A549 (cell line): ENCODE data around the gene CCL7. TPM values are rescaled to one million over a fixed set of nuclear protein-coding genes. Genes with fewer than 3 reads are reported as not detected.
A peak's percentile ranks its signal among the peaks of the same experiment; 100 is the strongest.
"Not testable (repeated sequence)": the region's sequence is repeated elsewhere in the genome, so short reads cannot be mapped to it uniquely, and the experiment has no call there.

Source experiments
- ATAC-seq, 2 experiments: fragments of 200-7000 bp in 1 of 2; fragments of >200 bp in 1 of 2; cut with Nextera tagmentation in 1 of 2; cut with Tn5 transposase in 1 of 2; 3 replicates each; pipeline versions ENCODE4 v1.8.0 to v1.9.1; 2018 to 2020; ENCODE audit warnings: mild to moderate bottlenecking in 1 of 2, moderate library complexity in 1 of 2
- CTCF ChIA-PET: fragments of 300-600 bp; sonication (Branson Sonifier 250); formaldehyde crosslinking; extraction: SDS; loops from one replicate; lab custom pipeline; 2021; ENCODE audit warnings: antibody characterized with exemption, inconsistent platforms; lab: Yijun Ruan, JAX
- POLR2A ChIA-PET: fragments of 350-600 bp; formaldehyde crosslinking; extraction: SDS; loops from one replicate; lab custom pipeline; 2021; ENCODE audit warnings: antibody characterized with exemption, inconsistent platforms; lab: Yijun Ruan, JAX
- DNase-seq, 2 experiments: peaks; one replicate each; pipeline versions ENCODE4 v3.0.0 to v3.0.0-alpha.2; 2011 to 2016; ENCODE audit warnings: low read depth in 1 of 2, low spot score in 1 of 2
- FAIRE-seq: peaks from 2 replicates; lab custom pipeline; 2011; peaks lifted over from hg19 to GRCh38; lab: Jason Lieb, UNC
- H3K27ac ChIP-seq, 2 experiments: fragments of >200 bp; sonication (Bioruptor Twin); formaldehyde crosslinking; 3 replicates each; pipeline ENCODE4 v1.5.1; 2016 to 2017
- H3K4me1 ChIP-seq: fragments of >200 bp; sonication (Bioruptor Twin); formaldehyde crosslinking; 3 replicates; pipeline ENCODE4 v1.6.1; 2016
- H3K4me2 ChIP-seq: fragments of >200 bp; sonication (Bioruptor Twin); formaldehyde crosslinking; 3 replicates; pipeline ENCODE4 v1.6.1; 2016
- H3K4me3 ChIP-seq: fragments of >200 bp; sonication (Bioruptor Twin); formaldehyde crosslinking; 3 replicates; pipeline ENCODE4 v1.5.1; 2016
- H3K9me3 ChIP-seq: fragments of >200 bp; sonication (Bioruptor Twin); formaldehyde crosslinking; 3 replicates; pipeline ENCODE4 v1.6.1; 2016
- BCL3 ChIP-seq: fragments of >200 bp; sonication (Bioruptor Twin); formaldehyde crosslinking; IDR thresholded peaks from 3 replicates; pipeline ENCODE4 v1.6.1; 2016
- CBX8 ChIP-seq: fragments of 200-600 bp; sonication (generic); IDR thresholded peaks from 2 replicates; pipeline ENCODE4 v1.6.1; 2016
- CEBPB ChIP-seq, 2 experiments: fragments of >200 bp in 1 of 2; sonication (Bioruptor Twin) in 1 of 2; formaldehyde crosslinking in 1 of 2; IDR thresholded peaks; 2 replicates each; pipeline ENCODE4 v1.6.1; 2012 to 2016
- E2F6 ChIP-seq: IDR thresholded peaks from 2 replicates; pipeline ENCODE4 v1.6.1; 2012; ENCODE audit warnings: low read depth, borderline replicate concordance
- KDM1A ChIP-seq: fragments of 200-600 bp; sonication (generic); IDR thresholded peaks from 2 replicates; pipeline ENCODE4 v1.6.1; 2016; ENCODE audit warnings: low read depth, mild to moderate bottlenecking
- KDM5A ChIP-seq: fragments of 200-600 bp; sonication (generic); IDR thresholded peaks from 2 replicates; pipeline ENCODE4 v1.6.1; 2016; ENCODE audit warnings: antibody characterized with exemption, mild to moderate bottlenecking
- MAFK ChIP-seq: fragments of 450-650 bp; IDR thresholded peaks from 2 replicates; pipeline ENCODE4 v1.6.1; 2014; ENCODE audit not compliant: partially characterized antibody
- MAX ChIP-seq: IDR thresholded peaks from 2 replicates; pipeline ENCODE4 v1.6.1; 2012
- NR3C1 ChIP-seq: fragments of >200 bp; sonication (Bioruptor Twin); formaldehyde crosslinking; IDR thresholded peaks from 3 replicates; pipeline ENCODE4 v1.6.1; 2017
- POLR2AphosphoS2 ChIP-seq: conservative IDR thresholded peaks from 2 replicates; pipeline ENCODE4 v1.6.1; 2012; ENCODE audit warnings: low read length, improper control_type of control experiment, inconsistent platforms
- SREBF2 ChIP-seq: fragments of 450-650 bp; IDR thresholded peaks from 2 replicates; pipeline ENCODE4 v1.6.1; 2014; ENCODE audit warnings: mild to moderate bottlenecking, moderate library complexity
- ZFP36 ChIP-seq: fragments of 450-650 bp; IDR thresholded peaks from 2 replicates; pipeline ENCODE4 v1.6.1; 2014; ENCODE audit warnings: borderline replicate concordance; ENCODE audit not compliant: partially characterized antibody
- ZSCAN20 ChIP-seq: fragments of 250-450 bp; sonication (Bioruptor Pico); IDR thresholded peaks from 2 replicates; pipeline ENCODE4 v1.8.0; 2022; ENCODE audit warnings: mild to moderate bottlenecking, moderate library complexity
- WGBS: methylation state at CpG from one replicate; pipeline ENCODE4 v1.1.6; 2017; ENCODE audit errors: missing lambda C conversion rate; 5-methylcytosine and 5-hydroxymethylcytosine counted together
- polyA plus RNA-seq, 4 experiments: library from polyadenylated mRNA; depleted of rRNA in 3 of 4; stranded (reverse); fragments of >200 nt; fragmentation: RNase III in 1 of 4; extraction: RNeasy Plus Mini Kit Qiagen cat#74134 plus additional on column Dnase treatment in 1 of 4; gene quantifications; 2 replicates in 3 of 4; 3 replicates in 1 of 4; pipeline ENCODE4 v1.2.3, GENCODE V29; 2011 to 2017

The CCL7 gene
- polyA plus RNA-seq, 2 of the 4 experiments (the other 2 are of a cell fraction): 0.17 TPM; not detected in 1

GRCh38 chr17:34226744-34227034 lies 43.3 kb upstream of the CCL7 start:
- no peak for FAIRE-seq
- POLR2A ChIA-PET: no interaction called here
- ATAC-seq: no peak
- TF ChIP-seq POLR2AphosphoS2 (no peak), CEBPB (IDR thresholded peaks at IDR 0.05) (no peak), SREBF2 (no peak), KDM1A (no peak)
- CTCF ChIA-PET: interaction anchor here (0.6 to 6.4 kb wide), 3 partner anchors 11 to 134 kb away, joined by 3 to 25 read pairs (median 3); partner anchors contain the start of gene CCL1
- DNase-seq: no peak
- no peak overlapping the region for H3K27ac ChIP-seq
- H3K4me2 ChIP-seq: no peak overlapping the region
- no peak overlapping the region for H3K4me3 ChIP-seq
- no peaks in the 10 kb centered on the region for H3K4me1 ChIP-seq
- peaks cover 25% of the 10 kb centered on the region for H3K9me3 ChIP-seq

GRCh38 chr17:34227293-34227692 lies 42.7 kb upstream of the CCL7 start:
- POLR2A ChIA-PET, H3K4me2 ChIP-seq, H3K4me3 ChIP-seq, ATAC-seq, H3K4me1 ChIP-seq, H3K27ac ChIP-seq, FAIRE-seq, DNase-seq: not testable (repeated sequence)
- CTCF ChIA-PET: interaction anchor here (0.6 to 6.4 kb wide), 3 partner anchors 12 to 1643 kb away, joined by 3 to 25 read pairs (median 3); partner anchors contain the start of gene CCL1
- WGBS: 61% methylated on average over 2 of the region's 2 CpGs
- H3K9me3 ChIP-seq: peaks cover 25% of the 10 kb centered on the region

- no peak for ATAC-seq
- CTCF ChIA-PET: interaction anchor here (0.6 kb wide), 1 partner anchor 1643 kb away, joined by 3 read pairs; no protein-coding TSS in a partner anchor
- POLR2A ChIA-PET: no interaction called here
- TF ChIP-seq MAX (no peak), KDM5A (no peak), CBX8 (no peak), ZSCAN20 (CRISPR knock-in tag) (no peak)
- no peak for FAIRE-seq
- no peak overlapping the region for H3K27ac ChIP-seq
- H3K9me3 ChIP-seq: peaks cover 25% of the 10 kb centered on the region
- H3K4me3 ChIP-seq: no peak overlapping the region
- no peaks in the 10 kb centered on the region for H3K4me1 ChIP-seq
- 67% methylated on average over 3 of the region's 3 CpGs for WGBS
- DNase-seq: no peak
- H3K4me2 ChIP-seq: no peak overlapping the region
These were observed 42.3 kb upstream of the CCL7 start for GRCh38 chr17:34227707-34228106.

- TF ChIP-seq POLR2AphosphoS2: no peak
- TF ChIP-seq MAFK: peak; percentile 5
- ChIA-PET POLR2A (no interaction called here), CTCF (no interaction called here)
- no peak for DNase-seq
- Histone ChIP-seq H3K4me2 (no peak overlapping the region), H3K27ac (no peak overlapping the region), H3K4me3 (no peak overlapping the region), H3K4me1 (no peaks in the 10 kb centered on the region), H3K9me3 (peaks cover 25% of the 10 kb centered on the region)
- ATAC-seq: no peak
- FAIRE-seq: no peak
- WGBS: 50% methylated on average over 4 of the region's 4 CpGs
These were observed 41.2 kb upstream of the CCL7 start for GRCh38 chr17:34228781-34229180.

- POLR2A ChIA-PET: no interaction called here
- Histone ChIP-seq H3K4me3 (no peak overlapping the region), H3K4me1 (no peaks in the 10 kb centered on the region), H3K9me3 (peaks cover 25% of the 10 kb centered on the region), H3K27ac (no peak overlapping the region), H3K4me2 (no peak overlapping the region)
- FAIRE-seq: no peak
- CTCF ChIA-PET: interaction anchor here (1.2 to 1.5 kb wide), 2 partner anchors 19 to 30 kb away, joined by 3 to 10 read pairs; no protein-coding TSS in a partner anchor
- no peak for ATAC-seq
- 8% methylated on average over 1 of the region's 1 CpG for WGBS
- TF ChIP-seq ZFP36: no peak
- TF ChIP-seq MAX: no peak
- TF ChIP-seq NR3C1: no peak
- TF ChIP-seq E2F6: no peak
- no peak for TF ChIP-seq BCL3
- DNase-seq: no peak
These were observed 39.7 kb upstream of the CCL7 start for GRCh38 chr17:34230342-34230741.
